ENCODE data around the gene LRRC8C. TPM values are rescaled to one million over a fixed set of nuclear protein-coding genes. Genes with fewer than 3 reads are reported as not detected.
"Not testable (repeated sequence)": the region's sequence is repeated elsewhere in the genome, so short reads cannot be mapped to it uniquely, and the experiment has no call there.

LRRC8C gene
- total and polyA plus RNA-seq, 8 donors: 0.63 to 3.5 (median 1.1) TPM

DNA sequence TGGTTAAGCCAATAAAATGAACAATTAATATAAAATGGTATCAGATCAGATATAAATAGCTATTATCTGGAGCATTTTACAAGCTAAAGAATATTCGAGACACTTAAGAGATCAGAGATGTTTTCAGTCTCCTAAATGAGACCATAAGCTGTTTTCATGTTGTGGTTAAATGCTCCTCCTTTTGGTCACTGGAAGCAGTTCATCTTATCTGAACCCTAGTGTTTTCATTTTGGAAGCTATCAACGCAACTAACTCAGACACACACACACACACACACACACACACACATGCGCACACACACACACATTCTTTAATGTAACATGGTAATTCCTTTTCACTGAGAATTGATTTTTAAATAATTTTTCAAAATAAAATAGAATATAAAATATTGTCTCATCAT is 10.0 kb upstream of the LRRC8C start:
- H3K9me3 ChIP-seq: no peaks in the 10 kb centered on the region
- no peak overlapping the region for H3K4me3 ChIP-seq
- ATAC-seq (no peak), FAIRE-seq (no peak), DNase-seq (no peak)
- no peak overlapping the region for H3K27ac ChIP-seq
- intact Hi-C loops (cut with DNase I): no loop called here
- no peaks in the 10 kb centered on the region for H3K4me1 ChIP-seq
- 62 to 75% methylated on average over 3 of the region's 3 CpGs for WGBS, 2 donors
- H3K36me3 ChIP-seq: no peaks in the 10 kb centered on the region
- H3K27me3 ChIP-seq: no peaks in the 10 kb centered on the region
- TF ChIP-seq, protein P1, sequence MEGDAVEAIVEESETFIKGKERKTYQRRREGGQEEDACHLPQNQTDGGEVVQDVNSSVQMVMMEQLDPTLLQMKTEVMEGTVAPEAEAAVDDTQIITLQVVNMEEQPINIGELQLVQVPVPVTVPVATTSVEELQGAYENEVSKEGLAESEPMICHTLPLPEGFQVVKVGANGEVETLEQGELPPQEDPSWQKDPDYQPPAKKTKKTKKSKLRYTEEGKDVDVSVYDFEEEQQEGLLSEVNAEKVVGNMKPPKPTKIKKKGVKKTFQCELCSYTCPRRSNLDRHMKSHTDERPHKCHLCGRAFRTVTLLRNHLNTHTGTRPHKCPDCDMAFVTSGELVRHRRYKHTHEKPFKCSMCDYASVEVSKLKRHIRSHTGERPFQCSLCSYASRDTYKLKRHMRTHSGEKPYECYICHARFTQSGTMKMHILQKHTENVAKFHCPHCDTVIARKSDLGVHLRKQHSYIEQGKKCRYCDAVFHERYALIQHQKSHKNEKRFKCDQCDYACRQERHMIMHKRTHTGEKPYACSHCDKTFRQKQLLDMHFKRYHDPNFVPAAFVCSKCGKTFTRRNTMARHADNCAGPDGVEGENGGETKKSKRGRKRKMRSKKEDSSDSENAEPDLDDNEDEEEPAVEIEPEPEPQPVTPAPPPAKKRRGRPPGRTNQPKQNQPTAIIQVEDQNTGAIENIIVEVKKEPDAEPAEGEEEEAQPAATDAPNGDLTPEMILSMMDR (IDR thresholded peaks at IDR 0.05): no peak

- no peak for DNase-seq
- intact Hi-C loops (cut with DNase I): no loop called here
- Histone ChIP-seq H3K27ac (no peak overlapping the region), H3K4me1 (no peaks in the 10 kb centered on the region), H3K4me3 (no peak overlapping the region), H3K27me3 (no peaks in the 10 kb centered on the region), H3K36me3 (no peaks in the 10 kb centered on the region), H3K9me3 (no peaks in the 10 kb centered on the region)
- no peak for FAIRE-seq
- TF ChIP-seq, protein P1 (IDR thresholded peaks at IDR 0.05): no peak
- no peak for ATAC-seq
- 78 to 93% methylated on average over 1 of the region's 1 CpG for WGBS, 2 donors
Measured at GRCh38 chr1:89624314-89624713, 8.6 kb upstream of the LRRC8C start.

DNA sequence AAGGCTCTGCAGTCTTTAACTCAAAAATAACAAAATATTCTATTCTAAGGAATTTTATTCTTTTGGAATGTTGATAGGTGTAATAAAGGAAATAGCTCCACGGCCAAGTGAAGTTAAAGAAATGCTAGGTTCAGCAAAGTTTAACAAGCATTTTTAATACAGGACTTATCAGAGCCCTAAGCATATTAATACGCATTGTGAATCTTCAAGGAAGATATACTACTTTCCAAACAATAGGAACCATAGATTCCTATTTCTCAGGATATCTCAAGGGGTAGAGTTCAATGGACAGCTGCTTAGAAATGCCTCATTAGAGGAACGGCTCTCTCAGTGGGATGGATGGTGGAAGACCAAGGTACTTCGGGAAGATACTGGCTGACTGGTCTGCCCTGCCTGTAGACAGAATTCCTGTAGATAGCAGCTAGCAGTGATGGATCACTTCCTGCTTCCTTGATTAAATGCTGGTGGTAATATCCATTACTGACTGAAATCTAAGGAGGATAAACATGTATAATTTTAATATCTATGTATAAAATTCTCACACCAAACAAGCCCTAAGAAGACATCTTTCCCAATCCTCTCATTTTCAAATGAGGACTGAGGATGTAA is 8.1 kb upstream of the LRRC8C start:
- TF ChIP-seq, protein P1 (IDR thresholded peaks at IDR 0.05): no peak
- H3K4me1 ChIP-seq: no peaks in the 10 kb centered on the region
- no peaks in the 10 kb centered on the region for H3K9me3 ChIP-seq
- H3K4me3 ChIP-seq: no peak overlapping the region
- no peak for FAIRE-seq
- 82 to 85% methylated on average over 4 of the region's 4 CpGs for WGBS, 2 donors
- H3K27me3 ChIP-seq: no peaks in the 10 kb centered on the region
- intact Hi-C loops (cut with DNase I): no loop called here
- H3K36me3 ChIP-seq: no peaks in the 10 kb centered on the region
- no peak for ATAC-seq
- no peak overlapping the region for H3K27ac ChIP-seq
- no peak for DNase-seq

DNA sequence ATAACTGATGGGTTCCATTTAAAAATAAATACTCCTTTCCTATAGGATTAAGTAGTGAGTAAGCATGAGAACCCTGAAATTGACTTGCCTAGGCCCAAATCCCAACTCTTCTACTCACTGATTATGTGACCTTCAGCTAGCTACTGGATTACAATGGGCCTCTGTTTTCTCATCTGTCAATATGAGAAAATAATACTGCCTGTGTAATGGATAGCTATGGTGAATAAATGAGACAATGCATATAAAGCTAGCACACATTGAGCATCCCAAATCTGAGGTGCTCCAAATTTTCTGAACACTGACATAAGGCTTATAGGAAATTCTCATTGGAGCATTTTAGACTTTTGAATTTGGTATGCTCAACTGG is 5.3 kb upstream of the LRRC8C start:
- H3K27ac ChIP-seq: no peak overlapping the region
- H3K36me3 ChIP-seq: no peaks in the 10 kb centered on the region
- intact Hi-C loops (cut with DNase I): no loop called here
- H3K4me1 ChIP-seq: peaks cover 0 to 5% (median 4%) of the 10 kb centered on the region in 3 donors
- DNase-seq: no peak
- TF ChIP-seq, protein P1 (IDR thresholded peaks at IDR 0.05): no peak
- no peak for FAIRE-seq
- no peaks in the 10 kb centered on the region for H3K27me3 ChIP-seq
- no peak overlapping the region for H3K4me3 ChIP-seq
- no peaks in the 10 kb centered on the region for H3K9me3 ChIP-seq
- ATAC-seq: no peak

- Histone ChIP-seq H3K4me3 (no peak overlapping the region), H3K27me3 (no peaks in the 10 kb centered on the region), H3K36me3 (no peaks in the 10 kb centered on the region), H3K9me3 (no peaks in the 10 kb centered on the region), H3K4me1 (peaks cover 0 to 8% (median 5%) of the 10 kb centered on the region in 3 donors), H3K27ac (no peak overlapping the region)
- FAIRE-seq: no peak
- intact Hi-C loops (cut with DNase I): no loop called here
- TF ChIP-seq, protein P1 (IDR thresholded peaks at IDR 0.05): no peak
- no peak for DNase-seq
- 55 to 60% methylated on average over 2 of the region's 2 CpGs for WGBS, 2 donors
- ATAC-seq: no peak
Measured at GRCh38 chr1:89629146-89629545, 3.8 kb upstream of the LRRC8C start.

GRCh38 chr1:89629600-89629999 is 3.3 kb upstream of the LRRC8C start:
- H3K9me3 ChIP-seq; DNase-seq; H3K27ac ChIP-seq; FAIRE-seq; H3K4me3 ChIP-seq; H3K27me3 ChIP-seq; ATAC-seq; intact Hi-C loops (cut with DNase I); H3K4me1 ChIP-seq; H3K36me3 ChIP-seq: not testable (repeated sequence)
- WGBS, 2 donors: 93 to 97% methylated on average over 2 of the region's 2 CpGs
